ENCODE results near the gene TFEB.

TFEB gene

GRCh38 chr6:41671376-41671775 lies 64.0 kb downstream of the TFEB start:
- DNase-seq = no peak

GRCh38 chr6:41670703-41671360 lies 64.6 kb downstream of the TFEB start:
- no peak for DNase-seq

- DNase-seq = no peak
These were observed 66.4 kb downstream of the TFEB start for GRCh38 chr6:41668968-41669367.

- no peak for DNase-seq
These were observed 68.2 kb downstream of the TFEB start for GRCh38 chr6:41667195-41667594.

GRCh38 chr6:41664271-41664670 lies 71.1 kb downstream of the TFEB start:
- DNase-seq = no peak

GRCh38 chr6:41663568-41663967 lies 71.8 kb downstream of the TFEB start:
- no peak for DNase-seq

- DNase-seq = no peak
These were observed 75.5 kb downstream of the TFEB start for GRCh38 chr6:41659935-41660334.

GRCh38 chr6:41658636-41659035 lies 76.8 kb downstream of the TFEB start:
- DNase-seq = no peak

- no peak for DNase-seq
These were observed 78.0 kb downstream of the TFEB start for GRCh38 chr6:41657131-41658094.

- DNase-seq = peak; percentile 67 to 75
These were observed 79.3 kb downstream of the TFEB start for GRCh38 chr6:41656002-41656691.

- DNase-seq = no peak
These were observed 79.8 kb downstream of the TFEB start for GRCh38 chr6:41655646-41656001.

- DNase-seq = no peak
These were observed 80.2 kb downstream of the TFEB start for GRCh38 chr6:41655176-41655575.

GRCh38 chr6:41654698-41655151 lies 80.7 kb downstream of the TFEB start:
- no peak for DNase-seq

- no peak for DNase-seq
These were observed 81.2 kb downstream of the TFEB start for GRCh38 chr6:41654151-41654697.

- DNase-seq = no peak
These were observed 81.7 kb downstream of the TFEB start for GRCh38 chr6:41653691-41654090.

GRCh38 chr6:41652866-41653652 lies 82.3 kb downstream of the TFEB start:
- no peak for DNase-seq

- DNase-seq = no peak
These were observed 83.3 kb downstream of the TFEB start for GRCh38 chr6:41651962-41652657.

- no peak for DNase-seq
These were observed 84.0 kb downstream of the TFEB start for GRCh38 chr6:41651246-41651961.

GRCh38 chr6:41650120-41650519 lies 85.3 kb downstream of the TFEB start:
- no peak for DNase-seq

- no peak for DNase-seq
These were observed 85.8 kb downstream of the TFEB start for GRCh38 chr6:41649596-41649995.

- no peak for DNase-seq
These were observed 86.5 kb downstream of the TFEB start for GRCh38 chr6:41648921-41649320.

Measured in Kasumi-1 (cell line).